GM23248 (cell line): ENCODE results near the gene BST2. TPM values are rescaled to one million over a fixed set of nuclear protein-coding genes. Genes with fewer than 3 reads are reported as not detected.

Experiments used
- DNase-seq: peaks from one replicate; pipeline ENCODE4 v3.0.0-alpha.2; 2015
- H2AFZ ChIP-seq: fragments of 200-600 bp; sonication (generic); 2 replicates; pipeline ENCODE4 v1.6.1; 2016; ENCODE audit warnings: antibody characterized with exemption
- H3F3A ChIP-seq: fragments of 200-600 bp; sonication (generic); 2 replicates; pipeline ENCODE4 v1.6.1; 2016; ENCODE audit warnings: mild to moderate bottlenecking, antibody characterized with exemption, mixed run types; ENCODE audit not compliant: insufficient read depth
- H3K27ac ChIP-seq: fragments of 200-600 bp; sonication (generic); 2 replicates; pipeline ENCODE4 v1.5.1; 2016; ENCODE audit warnings: mild to moderate bottlenecking
- H3K27me3 ChIP-seq: fragments of 200-600 bp; sonication (generic); replicated peaks from 2 replicates; pipeline ENCODE4 v1.6.1; 2016; ENCODE audit warnings: mild to moderate bottlenecking; ENCODE audit not compliant: insufficient read depth
- H3K36me3 ChIP-seq: fragments of 200-600 bp; sonication (generic); 2 replicates; pipeline ENCODE4 v1.6.1; 2016; ENCODE audit warnings: low read depth, mild to moderate bottlenecking
- H3K4me1 ChIP-seq: fragments of 200-600 bp; sonication (generic); 2 replicates; pipeline ENCODE4 v1.6.1; 2016; ENCODE audit warnings: mild to moderate bottlenecking; ENCODE audit not compliant: insufficient read depth
- H3K4me2 ChIP-seq: fragments of 200-600 bp; sonication (generic); one replicate; pipeline ENCODE4 v1.6.1; 2016; ENCODE audit warnings: mild to moderate bottlenecking; ENCODE audit not compliant: unreplicated experiment
- H3K4me3 ChIP-seq: fragments of 200-600 bp; sonication (generic); 2 replicates; pipeline ENCODE4 v1.5.1; 2016; ENCODE audit warnings: mild to moderate bottlenecking
- H3K79me2 ChIP-seq: fragments of 200-600 bp; sonication (generic); 2 replicates; pipeline ENCODE4 v1.6.1; 2016; ENCODE audit warnings: mild to moderate bottlenecking; ENCODE audit not compliant: insufficient read depth
- H3K9ac ChIP-seq: fragments of 200-600 bp; sonication (generic); 2 replicates; pipeline ENCODE4 v1.6.1; 2016; ENCODE audit warnings: mild to moderate bottlenecking
- H3K9me2 ChIP-seq: fragments of 200-600 bp; sonication (generic); 2 replicates; pipeline ENCODE4 v1.6.1; 2016; ENCODE audit warnings: mixed run types, mild to moderate bottlenecking, moderate library complexity; ENCODE audit not compliant: insufficient read depth
- H3K9me3 ChIP-seq: fragments of 200-600 bp; sonication (generic); one replicate; pipeline ENCODE4 v1.6.1; 2017; ENCODE audit warnings: low read depth
- H4K20me1 ChIP-seq: fragments of 200-600 bp; sonication (generic); 2 replicates; pipeline ENCODE4 v1.6.0; 2016; ENCODE audit not compliant: insufficient read depth
- EZH2 ChIP-seq: fragments of 200-600 bp; sonication (generic); IDR thresholded peaks from 2 replicates; pipeline ENCODE4 v1.6.1; 2018; ENCODE audit warnings: antibody characterized with exemption, mild to moderate bottlenecking; ENCODE audit not compliant: insufficient read depth, poor library complexity, severe bottlenecking
- EZH2phosphoT487 ChIP-seq: fragments of 200-600 bp; sonication (generic); IDR thresholded peaks from 2 replicates; pipeline ENCODE4 v1.6.1; 2018; ENCODE audit warnings: antibody characterized with exemption, moderate library complexity, mild to moderate bottlenecking, low read depth; ENCODE audit not compliant: insufficient read depth
- WGBS, 2 experiments: methylation state at CpG; one replicate each; pipeline ENCODE4 v1.1.6; 2015 to 2017; ENCODE audit warnings: low lambda C conversion rate in 2 of 2, low coverage in 1 of 2; ENCODE audit errors: missing lambda C conversion rate in 2 of 2; 5-methylcytosine and 5-hydroxymethylcytosine counted together
- in situ Hi-C: fragments of 300-500 bp; cut with MboI; formaldehyde crosslinking; loops from 2 replicates; pipeline ENCODE4 v1.15.0; 2020
- polyA plus RNA-seq: library from polyadenylated mRNA; unstranded; fragments of >200 nt; fragmentation: Nextera tagmentation; extraction: Ambion mirVana; gene quantifications from 2 replicates; pipeline ENCODE4 v1.2.1, GENCODE V29; 2016
- total RNA-seq: library from RNA; depleted of rRNA; stranded (reverse); fragments of >200 nt; shearing (Covaris generic); gene quantifications from 2 replicates; pipeline ENCODE4 v1.2.3, GENCODE V29; 2014

Gene BST2
- total and polyA plus RNA-seq, 2 experiments from 2014 or later: 0.75 TPM; not detected in 1

- Histone ChIP-seq H4K20me1 (no peaks in the 10 kb centered on the region), H3K9me2 (no peaks in the 10 kb centered on the region), H3F3A (peaks cover 8% of the 10 kb centered on the region; the same call in 1 of the 2 replicates), H3K27ac (no peak overlapping the region), H3K79me2 (no peaks in the 10 kb centered on the region), H3K4me1 (no peaks in the 10 kb centered on the region), H3K27me3 (no peaks in the 10 kb centered on the region; the same call in 1 of the 2 replicates), H3K4me2 (no peak overlapping the region), H3K9me3 (no peaks in the 10 kb centered on the region), H2AFZ (no peak overlapping the region), H3K4me3 (no peak overlapping the region), H3K9ac (no peak overlapping the region), H3K36me3 (no peaks in the 10 kb centered on the region)
- peak; percentile 17 for DNase-seq
- TF ChIP-seq EZH2phosphoT487: no peak
- TF ChIP-seq EZH2: no peak
- in situ Hi-C loops: no loop called here
- WGBS, 2 experiments: 42 to 48% methylated on average over 2 of the region's 2 CpGs
These were observed 12.4 kb downstream of the BST2 start for GRCh38 chr19:17393002-17393401.

- H3K27me3 ChIP-seq: no peaks in the 10 kb centered on the region; the same call in 1 of the 2 replicates
- H3K79me2 ChIP-seq: no peaks in the 10 kb centered on the region
- no peaks in the 10 kb centered on the region for H3K4me1 ChIP-seq
- TF ChIP-seq EZH2phosphoT487 (no peak), EZH2 (no peak)
- WGBS, 2 experiments: 13 to 20% methylated on average over 20 to 26 of the region's 26 CpGs
- in situ Hi-C loops: no loop called here
- 0 out of 2 replicates have a peak overlapping the region, but pooled peaks have one; percentile 27 for H3K9ac ChIP-seq
- H3K36me3 ChIP-seq: no peaks in the 10 kb centered on the region
- no peak overlapping the region for H3K27ac ChIP-seq
- H3K4me3 ChIP-seq: peak overlapping the region; percentile 81
- H4K20me1 ChIP-seq: no peaks in the 10 kb centered on the region
- no peaks in the 10 kb centered on the region for H3K9me3 ChIP-seq
- peak overlapping the region; percentile 81 for H3K4me2 ChIP-seq
- H3F3A ChIP-seq: peaks cover 8% of the 10 kb centered on the region; the same call in 1 of the 2 replicates
- peak overlapping the region; percentile 96 for H2AFZ ChIP-seq
- DNase-seq: no peak
- H3K9me2 ChIP-seq: no peaks in the 10 kb centered on the region
These were observed 13.9 kb downstream of the BST2 start for GRCh38 chr19:17391371-17392151.

- in situ Hi-C loops: no loop called here
- Histone ChIP-seq H3K4me3 (peak overlapping the region; percentile 81), H2AFZ (peak overlapping the region; percentile 96), H3K9me2 (no peaks in the 10 kb centered on the region), H3K27ac (no peak overlapping the region), H3K4me1 (no peaks in the 10 kb centered on the region), H3K4me2 (peak overlapping the region; percentile 81), H3K79me2 (no peaks in the 10 kb centered on the region), H3F3A (peaks cover 8% of the 10 kb centered on the region; the same call in 1 of the 2 replicates), H3K9ac (peak overlapping the region; percentile 55), H3K36me3 (no peaks in the 10 kb centered on the region), H3K27me3 (no peaks in the 10 kb centered on the region; the same call in 1 of the 2 replicates), H4K20me1 (no peaks in the 10 kb centered on the region), H3K9me3 (no peaks in the 10 kb centered on the region)
- no peak for TF ChIP-seq EZH2
- TF ChIP-seq EZH2phosphoT487: no peak
- 2 to 6% methylated on average over 17 to 47 of the region's 50 CpGs for WGBS, 2 experiments
- DNase-seq: peak; percentile 96
These were observed 14.6 kb downstream of the BST2 start for GRCh38 chr19:17390665-17391370.

- Histone ChIP-seq H3K9ac (no peak overlapping the region), H3F3A (peaks cover 8% of the 10 kb centered on the region; the same call in 1 of the 2 replicates), H3K27me3 (no peaks in the 10 kb centered on the region; the same call in 1 of the 2 replicates), H4K20me1 (no peaks in the 10 kb centered on the region), H3K4me2 (peak overlapping the region; percentile 77), H3K9me2 (no peaks in the 10 kb centered on the region), H3K4me3 (peak overlapping the region; percentile 81), H3K36me3 (no peaks in the 10 kb centered on the region), H3K9me3 (no peaks in the 10 kb centered on the region), H2AFZ (peak overlapping the region; percentile 96), H3K79me2 (no peaks in the 10 kb centered on the region), H3K4me1 (no peaks in the 10 kb centered on the region), H3K27ac (no peak overlapping the region)
- DNase-seq: no peak
- in situ Hi-C loops: loop anchor here (10.0 kb wide), 1 partner anchor 85 kb away; the partner anchor contains the start of genes ABHD8, DDA1 and MRPL34
- 13 to 32% methylated on average over 9 to 29 of the region's 37 CpGs for WGBS, 2 experiments
- TF ChIP-seq EZH2 (no peak), EZH2phosphoT487 (no peak)
These were observed 15.3 kb downstream of the BST2 start for GRCh38 chr19:17389957-17390664.
